Fibroblast of lung (primary cell): ENCODE data around the gene HPCAL1. TPM values are rescaled to one million over a fixed set of nuclear protein-coding genes. Genes with fewer than 3 reads are reported as not detected.
A peak's percentile ranks its signal among the peaks of the same experiment; 100 is the strongest.

Experiments used
- DNase-seq, 2 donors: peaks; one replicate each; pipeline versions ENCODE4 v3.0.0 to v3.0.0-alpha.2; 2010; ENCODE audit warnings: low read depth in 2 of 2
- H2AFZ ChIP-seq: 2 replicates; pipeline ENCODE4 v1.5.1; 2012; ENCODE audit warnings: low read length, control low read depth, inconsistent platforms
- H3K27ac ChIP-seq: 2 replicates; pipeline ENCODE4 v1.5.1; 2011; ENCODE audit warnings: low read length, control low read depth; ENCODE audit not compliant: insufficient read depth
- H3K27me3 ChIP-seq: 2 replicates; pipeline ENCODE4 v1.5.1; 2011; ENCODE audit warnings: mild to moderate bottlenecking, low read length; ENCODE audit not compliant: control insufficient read depth, insufficient read depth
- H3K36me3 ChIP-seq: 2 replicates; pipeline ENCODE4 v1.5.1; 2011; ENCODE audit warnings: low read length; ENCODE audit not compliant: control insufficient read depth, insufficient read depth
- H3K4me1 ChIP-seq: 2 replicates; pipeline ENCODE4 v1.5.1; 2011; ENCODE audit warnings: low read length; ENCODE audit not compliant: control insufficient read depth, insufficient read depth; ENCODE audit errors: extremely low read depth
- H3K4me2 ChIP-seq: 2 replicates; pipeline ENCODE4 v1.5.1; 2011; ENCODE audit warnings: low read length, control low read depth; ENCODE audit not compliant: insufficient read depth; ENCODE audit errors: extremely low read depth
- H3K4me3 ChIP-seq, 4 experiments: fragments of 200-600 bp in 1 of 4; sonication (generic) in 1 of 4; replicated peaks in 1 of 4; 2 replicates each; pipeline ENCODE4 v1.5.1; 2011 to 2016; ENCODE audit warnings: low read length in 4 of 4, low read depth in 3 of 4, mild to moderate bottlenecking in 3 of 4, control low read depth in 2 of 4, inconsistent platforms in 1 of 4, mixed read lengths in 1 of 4; ENCODE audit not compliant: insufficient read depth in 1 of 4; ENCODE audit errors: control extremely low read depth in 1 of 4
- H3K79me2 ChIP-seq: 2 replicates; pipeline ENCODE4 v1.5.1; 2012; ENCODE audit warnings: mild to moderate bottlenecking, low read length, inconsistent platforms; ENCODE audit not compliant: control insufficient read depth, insufficient read depth
- H3K9ac ChIP-seq: 2 replicates; pipeline ENCODE4 v1.5.1; 2011; ENCODE audit warnings: mild to moderate bottlenecking, low read length, control low read depth; ENCODE audit not compliant: insufficient read depth
- H3K9me3 ChIP-seq: 2 replicates; pipeline ENCODE4 v1.5.1; 2012; ENCODE audit warnings: low read depth, low read length; ENCODE audit not compliant: control insufficient read depth, insufficient read depth
- H4K20me1 ChIP-seq: 2 replicates; pipeline ENCODE4 v1.5.1; 2011; ENCODE audit warnings: low read length; ENCODE audit not compliant: control insufficient read depth, insufficient read depth; ENCODE audit errors: extremely low read depth
- CTCF ChIP-seq, 2 donors: IDR thresholded peaks in 1 of 2; conservative IDR thresholded peaks in 1 of 2; 1 replicate in 1 of 2; 2 replicates in 1 of 2; pipeline ENCODE4 v1.5.1; 2011 to 2012; ENCODE audit warnings: low read length in 2 of 2, control low read depth in 1 of 2, inconsistent platforms in 1 of 2, low read depth in 1 of 2, mild to moderate bottlenecking in 1 of 2
- EZH2 ChIP-seq: IDR thresholded peaks from 2 replicates; pipeline ENCODE4 v1.5.1; 2012; ENCODE audit warnings: low read length, control low read depth, mild to moderate bottlenecking; ENCODE audit errors: missing control alignments
- polyA plus RNA-seq, 2 donors: library from polyadenylated mRNA; depleted of rRNA in 1 of 2; stranded (reverse) in 1 of 2; unstranded in 1 of 2; fragments of >200 nt; gene quantifications; 2 replicates each; pipeline ENCODE4 v1.2.1, GENCODE V29; 2011 to 2012; ENCODE audit warnings: missing spikeins in 1 of 2
- total RNA-seq: library from RNA; depleted of rRNA; stranded (reverse); fragments of >200 nt; gene quantifications from 2 replicates; pipeline ENCODE4 v1.2.1, GENCODE V29; 2014

The HPCAL1 gene
- total and polyA plus RNA-seq, 2 donors (not counting 1 experiment from before 2014, with no cell fraction given), result 11.4 to 34.5 TPM

GRCh38 chr2:10281891-10282290 lies 20.8 kb upstream of the HPCAL1 start:
- H2AFZ ChIP-seq, result no peak overlapping the region

GRCh38 chr2:10282611-10283105 lies 20.0 kb upstream of the HPCAL1 start:
- Histone ChIP-seq H3K36me3 (no peaks in the 10 kb centered on the region), H3K9ac (no peak overlapping the region)

More at GRCh38 chr2:10281891-10282290, 20.8 kb upstream of the HPCAL1 start:
- no peaks in the 10 kb centered on the region for H3K27me3 ChIP-seq
- H3K4me2 ChIP-seq, result no peak overlapping the region
- H3K9ac ChIP-seq, result no peak overlapping the region
- DNase-seq, result no peak
- no peak overlapping the region for H3K4me3 ChIP-seq
- no peaks in the 10 kb centered on the region for H3K36me3 ChIP-seq
- no peak overlapping the region for H3K27ac ChIP-seq
- H3K4me1 ChIP-seq, result peaks cover 23% of the 10 kb centered on the region
- TF ChIP-seq CTCF (conservative IDR thresholded peaks at IDR 0.05 in 1 of 2, IDR thresholded peaks at IDR 0.05 in 1 of 2; ENCODE audit: low read depth in 1 of 2, low read length in 2 of 2) (no peak), EZH2 (no peak)
- no peaks in the 10 kb centered on the region for H4K20me1 ChIP-seq
- H3K79me2 ChIP-seq, result no peaks in the 10 kb centered on the region
- H3K9me3 ChIP-seq, result no peaks in the 10 kb centered on the region

More at GRCh38 chr2:10282611-10283105, 20.0 kb upstream of the HPCAL1 start:
- H3K27me3 ChIP-seq, result no peaks in the 10 kb centered on the region
- H3K79me2 ChIP-seq, result no peaks in the 10 kb centered on the region
- no peaks in the 10 kb centered on the region for H4K20me1 ChIP-seq
- no peak overlapping the region for H3K4me3 ChIP-seq
- H2AFZ ChIP-seq, result no peak overlapping the region
- DNase-seq, result peak in 1 of 2 donors; percentile 23
- no peaks in the 10 kb centered on the region for H3K9me3 ChIP-seq
- TF ChIP-seq CTCF (conservative IDR thresholded peaks at IDR 0.05 in 1 of 2, IDR thresholded peaks at IDR 0.05 in 1 of 2; ENCODE audit: low read depth in 1 of 2, low read length in 2 of 2) (no peak), EZH2 (no peak)
- peaks cover 23% of the 10 kb centered on the region for H3K4me1 ChIP-seq
- peak overlapping the region; percentile 26 for H3K4me2 ChIP-seq
- H3K27ac ChIP-seq, result peak overlapping the region; percentile 26
